Upper lobe of left lung (tissue), 6 donors: ENCODE data around the gene TMEM132C. TPM values are rescaled to one million over a fixed set of nuclear protein-coding genes. Genes with fewer than 3 reads are reported as not detected.

ENCODE experiments used
- ATAC-seq, 2 donors: fragments of 200-7000 bp; cut with Tn5 transposase; one replicate each; pipeline ENCODE4 v1.9.1; 2022; ENCODE audit warnings: mild to moderate bottlenecking in 2 of 2, moderate library complexity in 2 of 2; ENCODE audit not compliant: low FRiP score in 2 of 2
- DNase-seq, 2 donors: peaks; one replicate each; pipeline ENCODE4 v3.0.0-alpha.2; 2019 to 2020
- H3K27ac ChIP-seq, 4 donors: fragments of 200-600 bp; sonication (generic); one replicate each; pipeline ENCODE4 v1.5.1; 2016 to 2019
- H3K27me3 ChIP-seq, 4 donors: fragments of 200-600 bp; sonication (generic); one replicate each; pipeline ENCODE4 v1.5.1; 2017 to 2019
- H3K36me3 ChIP-seq, 4 donors: fragments of 200-600 bp; sonication (generic); one replicate each; pipeline ENCODE4 v1.5.1; 2016 to 2019
- H3K4me1 ChIP-seq, 4 donors: fragments of 200-600 bp; sonication (generic); one replicate each; pipeline ENCODE4 v1.5.1; 2018 to 2019
- H3K4me3 ChIP-seq, 4 donors: fragments of 200-600 bp; sonication (generic); one replicate each; pipeline ENCODE4 v1.5.1; 2017 to 2019; ENCODE audit warnings: mild to moderate bottlenecking in 2 of 4, moderate library complexity in 1 of 4
- H3K9me3 ChIP-seq, 4 donors: fragments of 200-600 bp; sonication (generic); one replicate each; pipeline ENCODE4 v1.5.1; 2018 to 2019
- CTCF ChIP-seq, 6 experiments: fragments of 450-650 bp in 4 of 6; fragments of 200-600 bp in 2 of 6; sonication (generic) in 2 of 6; IDR thresholded peaks; one replicate each; pipeline ENCODE4 v1.5.1; 2016 to 2019; ENCODE audit warnings: antibody characterized with exemption in 6 of 6
- EP300 ChIP-seq, 4 donors: sonication (generic); formaldehyde crosslinking; IDR thresholded peaks; one replicate each; pipeline ENCODE4 v1.5.1; 2017; ENCODE audit warnings: antibody characterized with exemption in 4 of 4, control low read depth in 2 of 4
- POLR2A ChIP-seq, 4 donors: fragments of 450-650 bp; IDR thresholded peaks; one replicate each; pipeline ENCODE4 v1.5.1; 2016 to 2017; ENCODE audit warnings: antibody characterized with exemption in 4 of 4, mild to moderate bottlenecking in 2 of 4
- POLR2AphosphoS5 ChIP-seq, 2 donors: sonication (generic); formaldehyde crosslinking; IDR thresholded peaks; one replicate each; pipeline ENCODE4 v1.5.1; 2017; ENCODE audit warnings: antibody characterized with exemption in 2 of 2
- WGBS, 2 donors: methylation state at CpG; one replicate each; pipeline ENCODE4 v1.1.5; 2017 to 2018; 5-methylcytosine and 5-hydroxymethylcytosine counted together
- total RNA-seq, 6 donors: library from RNA; depleted of rRNA in 4 of 6; stranded (reverse); fragments of >200 nt in 4 of 6; gene quantifications; one replicate each; pipeline versions ENCODE4 v1.1.0 to v1.2.1, GENCODE V29; 2016 to 2021
- donor health status: DM: no; HTN: no; CAD: no; lungs with moderate emphysema.
- donor health status: DM: no; HTN: yes; CAD: no; lungs with severe emphysema.

TMEM132C gene
- total RNA-seq, 6 donors from 2014 or later, result under 0.01 to 2.2 (median 1.1) TPM

GRCh38 chr12:128682548-128683275 lies 415.7 kb downstream of the TMEM132C start:
- ATAC-seq, result no peak
- WGBS, 2 donors, result 83 to 88% methylated on average over 20 of the region's 20 CpGs
- no peak for DNase-seq

GRCh38 chr12:128684352-128684751 lies 417.4 kb downstream of the TMEM132C start:
- no peaks in the 10 kb centered on the region for H3K4me1 ChIP-seq
- no peak for DNase-seq
- TF ChIP-seq CTCF (IDR thresholded peaks at IDR 0.05) (no peak), EP300 (IDR thresholded peaks at IDR 0.05) (no peak)
- no peaks in the 10 kb centered on the region for H3K9me3 ChIP-seq
- no peak overlapping the region for H3K27ac ChIP-seq
- ATAC-seq, result no peak
- H3K27me3 ChIP-seq, result no peaks in the 10 kb centered on the region
- 65 to 82% methylated on average over 9 of the region's 9 CpGs for WGBS, 2 donors
- H3K36me3 ChIP-seq, result no peaks in the 10 kb centered on the region
- H3K4me3 ChIP-seq, result no peak overlapping the region

More at GRCh38 chr12:128682548-128683275, 415.7 kb downstream of the TMEM132C start:
- Histone ChIP-seq H3K27me3 (no peaks in the 10 kb centered on the region), H3K4me3 (no peak overlapping the region), H3K9me3 (no peaks in the 10 kb centered on the region), H3K27ac (no peak overlapping the region), H3K36me3 (no peaks in the 10 kb centered on the region), H3K4me1 (no peaks in the 10 kb centered on the region)
- TF ChIP-seq POLR2AphosphoS5 (IDR thresholded peaks at IDR 0.05) (no peak), EP300 (IDR thresholded peaks at IDR 0.05) (no peak), POLR2A (IDR thresholded peaks at IDR 0.05) (no peak), CTCF (IDR thresholded peaks at IDR 0.05) (no peak)

- H3K27me3 ChIP-seq, result no peaks in the 10 kb centered on the region
- TF ChIP-seq CTCF (IDR thresholded peaks at IDR 0.05) (no peak), EP300 (IDR thresholded peaks at IDR 0.05) (no peak), POLR2AphosphoS5 (IDR thresholded peaks at IDR 0.05) (no peak)
- no peaks in the 10 kb centered on the region for H3K9me3 ChIP-seq
- no peaks in the 10 kb centered on the region for H3K4me1 ChIP-seq
- no peak overlapping the region for H3K27ac ChIP-seq
- H3K36me3 ChIP-seq, result no peaks in the 10 kb centered on the region
- no peak overlapping the region for H3K4me3 ChIP-seq
- WGBS, 2 donors, result 83 to 92% methylated on average over 11 of the region's 11 CpGs
- ATAC-seq (no peak), DNase-seq (no peak)
These were observed 419.0 kb downstream of the TMEM132C start for GRCh38 chr12:128685903-128686475.

GRCh38 chr12:128687851-128688250 lies 420.9 kb downstream of the TMEM132C start:
- Histone ChIP-seq H3K4me1 (no peaks in the 10 kb centered on the region), H3K9me3 (no peaks in the 10 kb centered on the region), H3K27me3 (no peaks in the 10 kb centered on the region), H3K4me3 (no peak overlapping the region), H3K36me3 (no peaks in the 10 kb centered on the region), H3K27ac (no peak overlapping the region)
- TF ChIP-seq CTCF (IDR thresholded peaks at IDR 0.05), result no peak
- no peak for TF ChIP-seq POLR2A (IDR thresholded peaks at IDR 0.05)
- no peak for TF ChIP-seq EP300 (IDR thresholded peaks at IDR 0.05)
- TF ChIP-seq POLR2AphosphoS5 (IDR thresholded peaks at IDR 0.05), result no peak
- WGBS, 2 donors, result 79 to 93% methylated on average over 3 to 7 of the region's 7 CpGs
- ATAC-seq (no peak), DNase-seq (no peak)

GRCh38 chr12:128690641-128691040 lies 423.7 kb downstream of the TMEM132C start:
- WGBS, 2 donors, result 42 to 68% methylated on average over 2 of the region's 2 CpGs
- Histone ChIP-seq H3K4me1 (no peaks in the 10 kb centered on the region), H3K27ac (no peak overlapping the region), H3K9me3 (no peaks in the 10 kb centered on the region), H3K27me3 (no peaks in the 10 kb centered on the region), H3K36me3 (no peaks in the 10 kb centered on the region), H3K4me3 (no peak overlapping the region)
- DNase-seq (no peak), ATAC-seq (no peak)
- TF ChIP-seq CTCF (IDR thresholded peaks at IDR 0.05) (no peak), POLR2AphosphoS5 (IDR thresholded peaks at IDR 0.05) (no peak), EP300 (IDR thresholded peaks at IDR 0.05) (no peak), POLR2A (IDR thresholded peaks at IDR 0.05) (no peak)
